Ammon's horn (tissue), 1 donor: Measurements from ENCODE around the gene EP300.
A peak's percentile ranks its signal among the peaks of the same experiment; 100 is the strongest.

Source experiments
- DNase-seq: peaks from one replicate; pipeline ENCODE4 v3.0.0-alpha.2; 2016; ENCODE audit warnings: low spot score

EP300 gene

DNA sequence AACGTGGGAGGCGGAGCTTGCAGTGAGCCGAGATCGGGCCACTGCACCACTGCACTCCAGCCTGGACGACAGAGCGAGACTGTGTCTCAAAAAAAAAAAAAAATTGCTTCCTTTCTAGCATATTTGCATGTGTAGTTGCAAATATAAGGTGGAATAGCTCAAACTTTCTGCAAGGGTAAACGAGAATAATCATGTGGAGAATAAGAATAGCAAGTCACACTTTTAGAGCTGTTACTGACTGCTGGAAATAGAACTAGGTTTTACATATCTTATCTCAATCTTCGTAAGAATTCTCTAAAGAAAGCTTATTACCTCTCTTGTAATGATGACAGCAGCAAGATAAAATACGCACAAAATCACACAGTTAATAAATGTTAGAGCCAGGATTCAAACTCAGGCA, 114.3 kb downstream of the EP300 start:
- no peak for DNase-seq

DNA sequence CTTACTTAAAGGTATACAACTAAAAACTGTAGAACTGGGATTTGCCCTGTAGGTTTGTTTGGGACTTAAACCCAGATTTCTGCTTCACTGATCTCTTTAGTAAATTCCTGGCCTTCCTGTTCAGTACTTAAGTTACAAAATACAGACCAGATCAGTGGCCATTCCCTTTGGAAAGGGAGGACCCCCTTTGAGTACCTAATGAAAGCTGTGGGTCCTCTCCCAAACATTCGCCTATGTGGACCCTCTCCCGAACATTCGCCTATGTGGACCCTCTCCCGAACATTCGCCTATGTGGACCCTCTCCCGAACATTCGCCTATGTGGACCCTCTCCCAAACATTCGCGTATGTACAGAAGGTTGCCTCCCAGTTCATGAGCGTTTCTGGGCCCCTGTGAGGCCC, 123.0 kb downstream of the EP300 start:
- no peak for DNase-seq

DNA sequence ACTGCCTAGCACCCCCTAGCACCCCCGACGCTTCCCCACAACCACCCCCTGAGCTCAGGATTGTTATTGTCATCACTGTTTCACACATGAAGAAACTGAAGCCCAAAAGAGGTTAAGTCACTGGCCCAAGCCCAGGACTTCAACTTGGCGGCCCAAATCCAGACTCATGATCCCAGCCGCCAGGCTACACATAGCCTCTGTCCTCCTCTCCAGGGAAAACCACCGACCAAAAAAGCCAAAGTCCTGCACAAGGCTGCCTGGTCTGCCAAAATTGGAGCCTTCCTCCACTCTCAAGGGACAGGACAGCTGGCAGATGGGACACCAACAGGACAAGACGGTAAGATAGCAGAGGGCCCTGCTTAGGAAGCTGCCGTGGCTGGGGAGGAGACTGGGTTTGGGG, 123.5 kb downstream of the EP300 start:
- DNase-seq: no peak

DNA sequence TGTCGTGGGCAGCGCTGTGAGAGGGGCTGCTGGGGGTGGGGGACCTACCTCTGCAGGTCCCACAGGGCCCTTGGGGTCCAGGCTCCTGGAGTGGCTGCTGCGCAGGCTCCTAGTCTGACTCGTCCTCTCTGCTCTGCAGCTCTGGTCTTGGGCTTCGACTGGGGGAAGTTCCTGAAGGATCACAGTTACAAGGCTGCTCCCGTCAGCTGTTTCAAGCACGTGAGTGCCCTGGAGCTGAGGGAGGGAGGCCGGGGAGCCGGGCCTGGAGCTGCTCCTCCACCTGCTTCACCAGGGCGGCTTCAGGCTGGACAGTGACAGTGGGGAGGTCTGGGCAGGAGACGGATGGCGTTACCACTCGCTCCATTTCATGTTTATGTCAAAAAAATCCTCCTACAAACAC, 124.6 kb downstream of the EP300 start:
- DNase-seq: no peak

GRCh38 chr22:41217553-41218157, 125.3 kb downstream of the EP300 start:
- peak; percentile 78 for DNase-seq

GRCh38 chr22:41222846-41223507, 130.6 kb downstream of the EP300 start:
- DNase-seq: no peak

GRCh38 chr22:41223535-41223934, 131.1 kb downstream of the EP300 start:
- no peak for DNase-seq

DNA sequence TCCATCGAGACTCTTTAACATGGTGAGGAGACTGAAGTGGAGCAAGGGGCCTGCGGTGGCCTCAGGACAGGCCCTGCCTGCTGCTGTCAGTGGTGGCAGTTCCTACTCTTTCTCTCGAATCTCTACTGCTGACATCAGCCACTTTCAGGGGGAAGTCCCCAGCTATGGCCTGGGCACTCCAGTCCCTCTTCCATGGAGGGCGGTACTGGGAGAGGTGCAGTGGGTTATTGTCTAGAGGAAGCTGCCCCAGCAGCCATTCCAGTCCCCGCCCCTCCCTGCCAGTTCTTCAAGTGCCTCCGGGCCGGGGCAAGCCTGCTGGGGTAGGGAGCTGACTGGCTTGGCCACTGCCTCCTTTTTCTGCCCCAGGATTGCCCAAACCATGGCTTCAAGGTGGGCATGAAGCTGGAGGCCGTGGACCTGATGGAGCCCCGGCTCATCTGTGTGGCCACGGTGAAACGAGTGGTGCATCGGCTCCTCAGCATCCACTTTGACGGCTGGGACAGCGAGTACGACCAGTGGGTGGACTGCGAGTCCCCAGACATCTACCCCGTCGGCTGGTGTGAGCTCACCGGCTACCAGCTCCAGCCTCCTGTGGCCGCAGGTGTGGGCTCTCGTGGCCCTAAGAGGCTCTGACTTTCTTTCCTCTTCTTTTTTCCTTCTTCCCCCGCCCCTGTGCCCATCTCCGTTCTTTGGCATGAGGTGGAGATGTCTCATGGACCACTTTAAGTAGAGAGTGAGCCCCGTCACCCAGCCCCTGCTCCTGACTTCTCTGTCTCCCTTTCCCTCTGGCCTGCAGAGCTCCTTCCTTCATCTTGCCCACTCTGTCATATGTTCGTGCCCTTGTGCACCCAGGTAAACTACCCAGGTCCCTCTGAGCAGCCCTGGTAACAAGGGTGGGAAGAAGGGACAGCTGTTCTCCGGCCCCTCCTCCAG, 134.6 kb downstream of the EP300 start:
- peak; percentile 66 for DNase-seq

- DNase-seq: no peak
Observed at GRCh38 chr22:41229215-41229614, 136.8 kb downstream of the EP300 start.
